ENCODE measurements around the gene GDPD4.

The GDPD4 gene

GRCh38 chr11:77203901-77204753 lies 97.4 kb downstream of the GDPD4 start:
- no peak for DNase-seq

GRCh38 chr11:77202941-77203900 lies 98.3 kb downstream of the GDPD4 start:
- no peak for DNase-seq

GRCh38 chr11:77201991-77202841 lies 99.3 kb downstream of the GDPD4 start:
- no peak for DNase-seq

- DNase-seq, result no peak
Observed at GRCh38 chr11:77201370-77201769, 100.1 kb downstream of the GDPD4 start.

GRCh38 chr11:77200351-77201268 lies 100.9 kb downstream of the GDPD4 start:
- no peak for DNase-seq

- no peak for DNase-seq
Observed at GRCh38 chr11:77199137-77199745, 102.2 kb downstream of the GDPD4 start.

- DNase-seq, result no peak
Observed at GRCh38 chr11:77198440-77198849, 103.0 kb downstream of the GDPD4 start.

- DNase-seq, result no peak
Observed at GRCh38 chr11:77197626-77198320, 103.7 kb downstream of the GDPD4 start.

GRCh38 chr11:77196961-77197360 lies 104.5 kb downstream of the GDPD4 start:
- DNase-seq, result no peak

GRCh38 chr11:77195071-77195755 lies 106.3 kb downstream of the GDPD4 start:
- no peak for DNase-seq

GRCh38 chr11:77193911-77194830 lies 107.3 kb downstream of the GDPD4 start:
- no peak for DNase-seq

GRCh38 chr11:77193167-77193566 lies 108.3 kb downstream of the GDPD4 start:
- DNase-seq, result no peak

GRCh38 chr11:77191823-77192495 lies 109.5 kb downstream of the GDPD4 start:
- no peak for DNase-seq

- DNase-seq, result no peak
Observed at GRCh38 chr11:77191429-77191822, 110.1 kb downstream of the GDPD4 start.

- DNase-seq, result no peak
Observed at GRCh38 chr11:77190331-77191075, 111.0 kb downstream of the GDPD4 start.

- no peak for DNase-seq
Observed at GRCh38 chr11:77189588-77190210, 111.8 kb downstream of the GDPD4 start.
